Measurements from ENCODE around the gene SAMD13.

The SAMD13 gene, protein sequence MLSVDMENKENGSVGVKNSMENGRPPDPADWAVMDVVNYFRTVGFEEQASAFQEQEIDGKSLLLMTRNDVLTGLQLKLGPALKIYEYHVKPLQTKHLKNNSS

DNA sequence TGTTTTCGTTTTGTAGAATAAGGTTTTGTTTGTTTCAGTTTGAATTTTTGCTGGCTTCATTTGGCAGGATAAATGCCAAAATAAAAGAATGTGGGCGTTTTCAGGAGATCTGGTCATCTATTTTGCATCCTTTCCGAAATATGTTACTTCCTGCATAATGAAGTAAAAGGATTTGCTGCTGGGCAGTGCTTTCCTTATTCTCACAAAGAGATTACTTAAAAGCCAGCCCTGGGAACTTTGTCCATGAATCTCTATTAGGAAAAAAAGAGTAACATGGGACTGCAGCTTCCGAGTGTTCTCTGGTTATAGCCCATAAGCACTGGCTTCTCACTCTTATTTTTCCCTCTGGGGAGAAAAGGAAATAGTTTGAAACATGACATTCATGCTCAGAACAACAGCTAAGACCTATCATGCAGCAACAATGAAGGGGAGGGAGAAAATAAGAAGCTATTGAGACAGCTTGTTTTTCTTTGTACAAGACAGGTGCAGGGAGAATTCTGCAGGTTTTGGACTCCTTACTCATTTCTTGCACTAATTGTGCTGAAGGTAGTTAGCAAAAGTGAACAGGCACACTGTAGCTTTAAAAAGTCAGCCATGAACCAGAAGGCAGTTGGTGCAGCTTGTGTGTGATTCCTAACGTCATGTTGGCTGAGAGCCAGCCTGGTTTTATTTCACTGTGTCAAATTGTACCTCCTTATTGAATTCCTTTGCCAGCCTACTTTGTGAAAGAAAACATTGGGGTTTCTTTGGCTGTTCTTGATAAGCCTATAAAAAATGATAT, at the start of gene SAMD13:
TSS of gene SAMD13 (plus strand) at position 705 of the 781 bp plus-strand sequence. CDS start 1,527 bp downstream, outside the sequence.
- DNase-seq, result peak; percentile 21
- TF ChIP-seq CTCF (IDR thresholded peaks at IDR 0.05; ENCODE audit: low read depth, low read length), result no peak
- H3K4me3 ChIP-seq (ENCODE audit: low read depth, low read length), result peak within 1 kb of the TSS; percentile 7; the same call in 1 of the 2 replicates
- peak within 1 kb of the TSS; percentile 30 for H3K27ac ChIP-seq
- no peaks in the 10 kb centered on the region for H3K36me3 ChIP-seq
- H3K27me3 ChIP-seq (ENCODE audit: insufficient read depth, low read depth, severe bottlenecking), result no peaks in the 10 kb centered on the region
- H3K9me3 ChIP-seq (ENCODE audit: severe bottlenecking), result no peaks in the 10 kb centered on the region

GRCh38 chr1:84253036-84253435, 48.5 kb upstream of the SAMD13 start:
- no peak for TF ChIP-seq CTCF (IDR thresholded peaks at IDR 0.05; ENCODE audit: low read depth, low read length)
- Histone ChIP-seq H3K36me3 (no peaks in the 10 kb centered on the region), H3K9me3 (ENCODE audit: severe bottlenecking) (peaks cover 7% of the 10 kb centered on the region), H3K27ac (0 out of 2 replicates have a peak overlapping the region, but pooled peaks have one; percentile 1), H3K27me3 (ENCODE audit: insufficient read depth, low read depth, severe bottlenecking) (no peaks in the 10 kb centered on the region), H3K4me3 (ENCODE audit: low read depth, low read length) (no peak overlapping the region)
- DNase-seq, result peak; percentile 18

DNA sequence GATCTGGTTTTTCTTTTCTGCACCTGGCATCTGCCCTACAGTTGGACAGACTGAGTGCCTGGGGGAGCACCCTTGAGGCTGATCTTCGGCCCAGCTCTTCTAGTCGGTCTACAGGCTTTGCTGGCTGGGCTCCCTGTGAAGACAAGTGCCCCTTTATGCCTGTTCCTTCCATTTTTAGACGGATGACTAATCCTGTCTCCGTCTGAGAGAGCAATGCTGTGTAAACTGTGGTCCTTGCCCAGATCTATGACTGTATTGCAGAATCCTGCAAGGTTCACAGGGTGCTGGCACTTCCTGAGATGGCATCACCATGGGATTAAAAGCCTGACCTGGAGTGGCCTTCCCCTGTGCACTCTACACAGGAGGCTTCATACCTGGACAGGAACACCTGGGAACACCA, 47.6 kb upstream of the SAMD13 start:
- DNase-seq, result no peak
- H3K27me3 ChIP-seq (ENCODE audit: insufficient read depth, low read depth, severe bottlenecking), result no peaks in the 10 kb centered on the region
- no peak for TF ChIP-seq CTCF (IDR thresholded peaks at IDR 0.05; ENCODE audit: low read depth, low read length)
- H3K9me3 ChIP-seq (ENCODE audit: severe bottlenecking), result peaks cover 7% of the 10 kb centered on the region
- no peak overlapping the region for H3K4me3 ChIP-seq (ENCODE audit: low read depth, low read length)
- H3K27ac ChIP-seq, result no peak overlapping the region
- no peaks in the 10 kb centered on the region for H3K36me3 ChIP-seq

DNA sequence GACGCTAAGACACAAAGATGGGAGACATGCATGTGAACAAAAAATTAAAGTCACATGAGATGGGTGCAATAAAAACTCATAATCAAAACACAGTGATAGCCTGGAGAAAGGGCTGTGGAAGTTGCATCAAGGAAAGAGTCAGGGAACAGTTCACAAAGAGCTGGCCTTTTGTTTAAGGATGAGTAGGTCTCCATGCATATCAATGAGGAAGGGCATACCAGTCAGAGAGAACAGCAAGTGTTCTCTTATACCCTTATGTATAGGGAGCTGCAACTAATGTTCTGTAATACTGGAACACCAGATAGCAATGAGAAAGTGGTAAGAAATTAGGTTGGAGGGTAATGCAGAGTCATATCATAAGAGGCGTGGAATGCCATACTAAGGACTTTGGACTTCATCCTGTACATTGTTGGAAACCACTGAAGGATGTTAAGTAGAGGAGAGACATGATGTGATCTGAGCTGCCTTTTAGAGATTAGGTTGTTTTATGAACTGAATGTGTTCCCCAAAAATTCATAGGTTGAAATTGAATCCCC, 46.7 kb upstream of the SAMD13 start:
- no peak for TF ChIP-seq CTCF (IDR thresholded peaks at IDR 0.05; ENCODE audit: low read depth, low read length)
- DNase-seq, result no peak
- no peaks in the 10 kb centered on the region for H3K27me3 ChIP-seq (ENCODE audit: insufficient read depth, low read depth, severe bottlenecking)
- peaks cover 7% of the 10 kb centered on the region for H3K9me3 ChIP-seq (ENCODE audit: severe bottlenecking)
- H3K27ac ChIP-seq, result no peak overlapping the region
- H3K36me3 ChIP-seq, result no peaks in the 10 kb centered on the region
- H3K4me3 ChIP-seq (ENCODE audit: low read depth, low read length), result no peak overlapping the region

- Histone ChIP-seq H3K36me3 (no peaks in the 10 kb centered on the region), H3K9me3 (ENCODE audit: severe bottlenecking) (peaks cover 1% of the 10 kb centered on the region), H3K4me3 (ENCODE audit: low read depth, low read length) (no peak overlapping the region), H3K27ac (no peak overlapping the region), H3K27me3 (ENCODE audit: insufficient read depth, low read depth, severe bottlenecking) (no peaks in the 10 kb centered on the region)
- TF ChIP-seq CTCF (IDR thresholded peaks at IDR 0.05; ENCODE audit: low read depth, low read length), result no peak
- DNase-seq, result no peak
These were observed 45.9 kb upstream of the SAMD13 start for GRCh38 chr1:84255582-84255981.

Data from WERI-Rb-1 (cell line).